Measurements from ENCODE around the gene CC2D2B.
"Not testable (repeated sequence)": the region's sequence is repeated elsewhere in the genome, so short reads cannot be mapped to it uniquely, and the experiment has no call there.

The CC2D2B gene

DNA sequence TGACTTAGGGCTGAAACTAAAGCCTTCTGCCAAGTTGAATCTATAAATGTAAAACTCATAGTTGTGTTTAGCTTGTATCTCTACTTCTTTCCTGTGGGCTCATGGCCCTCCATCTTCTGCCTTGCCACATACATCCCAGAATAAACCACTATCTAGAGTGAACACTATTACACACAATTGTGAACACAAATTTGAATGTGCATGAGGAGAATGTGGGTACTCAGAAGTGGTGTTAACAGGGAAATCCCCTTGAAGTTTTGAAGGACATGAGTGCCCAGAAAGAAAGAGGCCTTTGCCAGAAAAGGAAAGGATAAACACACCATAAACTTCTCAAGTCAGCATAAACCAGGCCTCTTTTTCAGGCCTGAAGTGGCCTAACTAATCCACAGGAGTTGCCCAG lies 115.4 kb downstream of the CC2D2B start:
- no peak for DNase-seq (ENCODE audit: low read depth)

DNA sequence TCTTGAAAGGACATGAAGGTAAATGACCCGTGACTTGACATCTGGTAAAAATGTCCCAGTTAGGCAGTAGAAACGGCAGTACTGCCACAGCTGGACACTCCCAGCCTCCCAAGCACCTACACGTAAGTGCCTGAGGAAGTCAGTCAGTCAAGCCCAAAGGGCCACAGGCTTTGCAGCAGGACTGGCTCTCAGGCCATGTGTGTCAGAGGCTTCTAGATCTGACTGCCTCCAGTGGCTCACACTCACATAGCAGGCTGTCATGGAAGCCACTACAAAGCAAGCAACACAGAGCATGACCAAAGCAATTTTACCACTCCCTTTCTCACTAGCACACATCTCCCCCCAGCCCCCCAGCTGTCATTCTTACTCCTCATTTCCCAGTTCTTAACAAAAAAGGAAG lies 117.8 kb downstream of the CC2D2B start:
- no peak for DNase-seq (ENCODE audit: low read depth)

DNA sequence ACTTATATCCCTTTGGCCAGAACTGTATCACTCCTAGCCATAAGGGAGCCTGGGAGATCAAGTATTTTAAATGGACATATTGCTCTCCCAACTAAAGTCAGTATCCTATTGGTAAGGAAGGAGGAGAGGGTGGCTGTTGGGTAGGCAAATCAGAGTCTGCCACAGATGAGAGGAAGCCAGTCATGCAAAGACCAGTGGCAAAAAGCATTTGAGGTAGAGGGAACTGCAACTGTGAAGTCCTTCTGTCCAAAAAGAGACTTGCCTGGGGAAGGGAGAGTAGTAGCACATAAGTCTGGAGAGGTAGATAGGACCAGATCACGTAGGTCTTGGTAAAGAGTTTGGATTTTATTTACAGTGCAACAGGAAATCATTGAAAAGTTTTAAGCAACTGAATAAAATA lies 126.8 kb downstream of the CC2D2B start:
- DNase-seq (ENCODE audit: low read depth), result no peak

DNA sequence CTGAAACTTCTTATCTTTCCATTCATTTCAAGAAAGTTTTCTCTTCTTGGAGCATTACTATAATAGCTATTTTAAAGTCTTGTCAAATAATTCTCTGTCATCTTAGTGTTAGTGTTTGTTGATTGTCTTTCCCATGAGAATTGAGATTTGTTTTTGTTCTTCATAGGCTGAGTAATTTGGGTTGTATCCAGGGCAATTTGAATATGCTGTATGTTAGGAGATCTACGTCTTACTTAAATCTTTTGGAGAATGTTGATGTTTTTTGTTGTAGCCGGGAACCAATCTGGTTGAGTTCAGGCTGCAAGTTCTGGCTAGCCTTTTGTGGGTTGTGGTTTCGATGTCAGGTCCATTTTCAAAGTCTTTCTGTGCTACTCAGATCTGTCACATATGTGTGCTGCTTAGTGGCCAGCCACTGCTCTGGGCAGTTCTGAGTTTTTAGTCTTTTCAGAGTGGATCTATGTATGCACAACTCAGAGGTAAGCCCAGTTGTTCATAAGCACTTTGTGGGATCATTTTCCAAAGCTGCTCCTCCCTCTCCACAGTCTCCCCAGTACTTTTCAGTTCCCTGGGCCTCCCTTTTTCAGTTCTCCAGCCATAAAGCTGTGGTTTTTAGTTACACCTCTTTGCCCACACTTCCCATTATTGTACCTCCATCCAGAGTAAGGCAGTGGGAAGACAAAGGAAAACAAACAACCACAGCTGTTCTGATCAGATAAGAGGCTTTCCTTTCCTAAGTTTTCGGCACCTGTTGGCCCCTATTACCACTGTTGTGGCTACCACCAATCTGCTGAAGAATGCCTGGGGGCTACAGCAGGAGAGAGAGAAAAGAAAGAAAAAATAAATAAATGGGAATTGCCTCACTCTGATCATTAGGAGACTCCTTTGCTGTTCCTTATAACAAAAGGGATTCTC lies 131.0 kb downstream of the CC2D2B start:
- no peak for DNase-seq (ENCODE audit: low read depth)

DNA sequence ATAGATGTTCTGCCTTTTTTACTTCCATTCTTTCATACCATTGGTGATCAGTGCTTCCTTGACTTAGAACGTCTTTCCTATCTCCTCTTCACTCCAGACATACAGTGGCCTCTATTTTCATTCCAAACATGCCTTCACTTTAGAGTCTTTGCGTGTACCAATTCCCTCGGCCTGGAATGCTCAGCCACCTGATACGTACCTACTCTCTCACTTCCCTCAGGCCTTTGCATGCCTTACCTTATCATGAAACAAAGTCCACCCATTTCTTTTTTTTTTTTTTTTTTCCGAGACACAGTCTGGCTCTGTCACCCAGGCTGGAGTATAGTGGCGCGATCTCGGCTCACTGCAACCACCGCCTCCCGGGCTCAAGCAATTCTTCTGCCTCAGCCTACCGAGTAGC lies 133.4 kb downstream of the CC2D2B start:
- DNase-seq (ENCODE audit: low read depth), result no peak

DNA sequence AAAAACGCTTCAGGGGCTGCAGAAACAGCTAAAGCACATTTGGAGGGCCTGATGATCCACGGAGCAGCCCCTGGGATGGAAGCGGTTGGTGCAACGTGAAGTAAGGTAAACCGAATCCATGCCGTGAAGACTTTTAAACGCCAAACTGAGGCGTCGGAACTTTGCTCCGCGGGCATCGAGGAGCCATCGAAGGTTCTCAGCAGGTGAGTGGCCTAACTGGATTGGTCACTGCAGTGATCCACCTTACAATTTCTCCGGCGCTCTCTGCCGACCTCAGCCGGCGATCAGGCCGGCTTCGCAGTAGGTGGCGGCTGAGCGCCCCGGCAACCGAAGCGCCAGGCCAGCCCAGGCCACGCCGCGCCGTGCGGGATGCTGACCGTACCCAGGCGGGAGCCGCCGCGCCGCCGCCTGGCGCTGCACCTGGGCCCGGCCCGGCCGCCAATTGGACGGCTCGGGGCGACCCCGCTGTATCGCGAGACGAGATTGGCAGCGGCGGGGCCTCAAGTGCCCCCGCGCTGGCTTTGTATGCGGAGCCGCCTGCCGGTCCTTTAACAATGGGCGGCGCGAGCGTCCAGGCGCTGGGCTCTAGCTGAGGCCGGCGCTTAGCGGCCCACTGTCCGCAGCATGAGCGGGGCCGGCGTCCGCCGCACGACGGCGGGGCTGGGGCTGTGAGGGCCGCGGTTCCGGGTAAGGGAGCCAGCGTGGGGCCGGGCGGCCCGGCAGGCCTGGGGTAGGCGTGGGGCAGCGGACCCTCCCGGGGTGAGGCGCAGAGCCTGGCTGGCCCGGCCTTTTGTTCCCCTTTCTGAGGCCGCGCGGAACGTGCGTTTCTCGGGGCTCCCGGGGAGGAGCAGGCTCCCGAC lies 135.5 kb downstream of the CC2D2B start, which contains the start of gene CCNJ:
TSS of gene CCNJ (plus strand) at position 551 of the 860 bp plus-strand sequence. CDS start 811 bp downstream, outside the sequence.
- DNase-seq (ENCODE audit: low read depth), result peak; percentile 73

DNA sequence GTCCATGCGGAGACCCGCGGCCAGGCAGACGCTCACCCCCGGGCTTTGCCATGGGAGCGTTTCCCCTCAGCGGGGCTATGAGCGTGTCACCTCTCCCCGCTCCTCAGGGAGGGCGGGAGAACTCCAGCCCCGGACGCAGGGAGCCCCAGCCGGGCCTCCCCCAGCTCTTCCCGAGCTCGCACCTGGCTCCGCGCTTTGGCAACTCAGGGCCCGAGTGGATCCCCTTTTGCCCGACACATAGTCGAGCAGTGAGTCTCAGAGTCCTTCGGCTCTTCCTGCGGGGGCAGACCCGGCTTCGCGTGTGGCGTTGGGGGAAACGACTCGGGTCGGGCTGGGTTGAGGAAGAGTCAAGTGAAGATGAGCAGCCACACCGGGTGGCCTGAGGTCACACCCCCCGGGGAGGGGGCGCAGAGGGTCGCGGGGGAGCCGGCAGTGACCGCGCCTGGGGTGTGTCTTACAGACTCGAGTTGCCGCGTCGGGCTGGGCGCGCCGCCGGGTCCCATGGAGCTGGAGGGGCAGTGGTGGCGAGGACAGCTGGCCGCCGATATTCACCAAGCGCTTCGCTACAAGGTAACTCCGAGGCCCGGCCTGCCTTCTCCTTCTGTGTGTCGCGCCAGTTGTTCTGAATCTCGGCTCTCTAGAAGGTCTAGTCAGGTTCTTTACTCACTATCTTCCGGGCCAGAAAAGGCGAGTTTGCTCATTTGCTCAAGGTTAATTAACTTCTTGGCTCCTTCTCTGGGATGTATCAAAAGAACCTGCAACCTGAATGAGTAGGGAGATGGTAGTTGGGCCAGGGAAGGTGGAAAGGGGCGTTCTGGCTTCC lies 136.3 kb downstream of the CC2D2B start:
- peak; percentile 31 for DNase-seq (ENCODE audit: low read depth)

DNA sequence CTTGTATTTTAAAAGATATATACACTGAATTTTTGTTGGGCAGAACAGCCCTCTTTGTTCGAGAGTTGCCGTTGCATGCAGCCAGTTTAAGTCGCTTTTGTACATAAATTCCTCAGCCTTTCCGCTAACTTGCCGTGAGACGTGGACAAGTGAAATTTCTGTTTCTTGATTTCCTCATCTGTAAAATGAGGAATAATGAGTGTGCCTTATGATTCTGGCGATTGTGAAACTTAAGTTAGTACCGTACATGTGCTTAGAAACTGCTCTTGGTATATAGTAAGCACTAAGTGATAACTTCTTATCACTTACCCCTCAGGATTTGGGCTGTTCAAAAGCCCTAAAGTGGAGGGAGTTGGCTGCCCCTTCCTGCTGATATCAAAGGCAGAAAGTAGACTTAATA lies 137.0 kb downstream of the CC2D2B start:
- no peak for DNase-seq (ENCODE audit: low read depth)

DNA sequence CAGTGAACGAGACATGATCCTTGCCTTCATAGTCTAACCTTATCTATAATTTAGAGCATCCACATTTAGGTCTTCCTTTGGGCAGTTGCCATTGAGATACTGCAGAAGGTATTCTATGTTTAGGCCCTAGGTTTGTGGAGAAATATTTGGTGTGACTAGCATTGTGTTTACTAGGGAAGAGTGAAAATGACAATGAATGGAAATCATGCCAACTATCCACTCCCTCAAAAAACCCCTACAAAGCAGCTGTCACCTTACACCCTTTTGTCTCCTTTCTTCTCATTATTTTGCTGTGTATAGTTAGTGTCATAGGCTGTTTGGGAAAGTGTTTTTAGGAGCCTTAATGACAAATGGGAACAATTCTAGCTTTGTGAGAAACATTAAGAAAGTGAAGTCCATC lies 138.8 kb downstream of the CC2D2B start:
- no peak for DNase-seq (ENCODE audit: low read depth)

DNA sequence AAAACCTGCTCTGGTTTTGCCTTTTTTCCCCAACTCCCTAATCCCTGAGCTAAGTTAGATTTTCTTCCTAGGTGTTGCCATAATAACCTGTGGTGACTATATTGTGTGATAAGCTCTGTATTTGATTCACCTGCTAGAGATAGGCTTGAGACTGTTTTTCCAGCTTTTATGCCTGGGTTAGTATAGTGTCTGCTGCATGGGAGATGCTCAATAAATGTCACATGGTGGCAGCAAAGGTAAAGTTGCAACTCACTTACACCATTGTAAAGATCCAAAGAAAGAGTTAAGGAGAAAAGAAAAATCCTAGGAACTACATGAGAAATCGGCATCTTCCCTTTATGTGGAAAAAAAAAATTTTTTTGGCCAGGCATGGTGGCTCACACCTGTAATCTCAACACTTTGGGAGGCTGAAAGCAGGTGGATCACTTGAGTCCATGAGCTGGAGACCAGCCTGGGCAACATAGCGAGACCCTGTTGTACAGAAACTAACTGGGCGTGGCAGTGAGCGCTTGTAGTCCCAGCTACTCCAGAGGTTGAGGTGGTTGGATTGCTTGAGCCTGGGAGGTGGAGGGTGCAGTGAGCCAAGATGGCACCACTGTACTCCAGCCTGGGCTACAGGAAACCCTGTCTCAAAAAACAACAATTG lies 139.4 kb downstream of the CC2D2B start:
- DNase-seq (ENCODE audit: low read depth), result no peak

DNA sequence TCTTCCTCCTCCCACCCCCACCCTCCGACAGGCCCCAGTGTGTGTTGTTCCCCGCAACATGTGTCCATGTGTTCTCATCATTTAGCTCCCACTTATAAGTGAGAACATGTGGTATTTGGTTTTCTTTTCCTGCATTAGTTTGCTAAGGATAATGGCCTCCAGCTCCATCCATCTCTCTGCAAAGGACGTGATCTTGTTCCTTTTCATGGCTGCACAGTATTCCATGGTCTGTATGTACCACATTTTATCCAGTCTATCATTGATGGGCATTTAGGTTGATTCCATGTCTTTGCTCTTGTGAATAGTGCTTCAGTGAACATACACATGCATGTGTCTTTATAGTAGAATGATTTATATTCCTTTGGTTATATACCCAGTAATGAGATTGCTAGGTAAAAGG lies 140.2 kb downstream of the CC2D2B start:
- not testable (repeated sequence) for DNase-seq (ENCODE audit: low read depth)

DNA sequence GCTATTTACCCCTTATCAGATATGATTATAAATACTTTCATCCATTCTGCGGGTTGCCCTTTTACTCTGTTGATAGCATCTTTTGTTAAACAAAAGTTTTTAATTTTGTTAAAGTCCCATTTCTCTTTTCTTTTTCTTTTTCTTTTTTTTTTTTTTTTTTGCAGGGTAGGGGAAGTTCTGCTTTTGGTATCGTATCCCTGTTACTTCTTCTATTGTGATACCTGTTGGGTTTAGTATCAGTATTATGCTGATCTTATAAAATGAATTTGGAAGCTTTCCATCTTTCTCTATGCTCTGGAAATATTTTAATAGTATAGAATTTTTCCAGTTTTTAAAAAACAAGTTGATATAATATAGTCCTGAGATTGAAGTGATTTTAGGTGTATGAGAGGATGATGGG lies 141.6 kb downstream of the CC2D2B start:
- no peak for DNase-seq (ENCODE audit: low read depth)

DNA sequence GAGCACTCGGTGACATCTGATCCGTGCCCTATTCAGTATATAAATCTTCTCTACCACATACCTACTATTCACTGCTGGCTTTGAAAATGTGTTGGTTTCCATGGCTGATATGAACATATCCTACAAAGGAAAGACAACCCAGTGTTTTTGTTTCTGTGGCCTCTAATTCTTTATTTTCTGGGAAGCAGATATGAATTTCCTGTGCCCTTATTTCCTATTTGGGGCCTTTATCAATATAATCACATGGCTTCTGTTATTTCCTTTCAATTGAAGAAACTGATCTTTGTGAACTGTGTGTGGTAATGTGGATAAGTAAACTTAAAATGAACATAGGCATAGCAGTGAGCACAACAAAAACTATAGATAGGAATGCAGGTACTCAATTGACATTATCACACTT lies 146.2 kb downstream of the CC2D2B start:
- no peak for DNase-seq (ENCODE audit: low read depth)

DNA sequence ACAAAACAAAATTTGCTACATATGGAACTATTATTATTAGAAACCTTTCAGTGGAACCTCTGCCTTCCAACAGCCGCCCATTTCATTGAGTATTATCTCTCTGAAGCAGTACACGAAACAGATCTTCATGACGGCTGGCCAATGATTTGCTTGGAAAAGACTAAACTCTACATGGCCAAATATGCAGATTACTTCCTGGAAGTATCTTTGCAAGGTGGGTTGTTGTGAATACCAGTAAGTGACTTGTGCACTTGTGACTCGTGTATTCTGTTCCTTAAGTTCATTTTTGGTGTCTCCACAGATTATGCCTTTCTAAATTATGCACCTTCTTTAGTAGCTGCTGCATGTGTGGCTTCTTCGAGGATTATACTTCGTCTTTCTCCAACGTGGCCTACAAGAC lies 149.0 kb downstream of the CC2D2B start:
- no peak for DNase-seq (ENCODE audit: low read depth)

DNA sequence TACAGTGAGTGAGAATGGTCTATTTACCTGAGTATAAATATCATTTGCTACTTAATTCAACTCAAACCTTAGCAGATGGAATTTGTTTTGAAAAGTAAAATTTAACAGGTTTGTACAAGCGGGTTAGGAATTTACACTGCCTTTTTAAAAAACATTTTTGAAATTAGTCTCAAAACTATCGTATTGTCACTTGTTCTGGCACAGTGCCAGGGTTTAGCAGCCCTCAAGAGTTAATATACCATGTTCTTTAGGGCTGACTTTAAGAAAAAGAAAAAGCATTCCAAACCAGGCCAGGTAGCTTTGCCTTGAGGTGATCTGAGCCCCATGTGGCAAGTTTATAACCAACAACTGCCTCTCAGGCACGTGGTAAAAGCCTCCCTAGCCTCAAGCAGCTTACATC lies 153.5 kb downstream of the CC2D2B start:
- DNase-seq (ENCODE audit: low read depth), result no peak

DNA sequence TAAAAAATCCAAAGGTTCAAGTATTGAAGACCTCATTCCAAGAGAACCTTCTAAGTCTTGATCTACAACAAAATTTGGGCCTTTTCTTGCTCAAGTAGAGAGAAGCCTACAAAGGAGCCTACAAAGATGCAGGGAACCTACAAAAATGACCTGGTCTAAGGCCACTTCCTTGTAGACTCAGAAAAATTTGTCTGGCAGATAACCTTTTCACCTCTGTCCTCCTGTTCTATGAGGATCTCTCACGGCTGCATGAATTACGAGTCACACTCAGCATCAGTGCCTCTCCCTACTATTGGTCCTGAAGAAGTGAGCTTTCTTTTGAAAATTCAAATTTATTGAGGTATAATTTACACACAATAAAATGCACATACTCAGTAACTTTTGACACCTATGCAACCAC lies 164.9 kb downstream of the CC2D2B start:
- DNase-seq (ENCODE audit: low read depth), result no peak

DNA sequence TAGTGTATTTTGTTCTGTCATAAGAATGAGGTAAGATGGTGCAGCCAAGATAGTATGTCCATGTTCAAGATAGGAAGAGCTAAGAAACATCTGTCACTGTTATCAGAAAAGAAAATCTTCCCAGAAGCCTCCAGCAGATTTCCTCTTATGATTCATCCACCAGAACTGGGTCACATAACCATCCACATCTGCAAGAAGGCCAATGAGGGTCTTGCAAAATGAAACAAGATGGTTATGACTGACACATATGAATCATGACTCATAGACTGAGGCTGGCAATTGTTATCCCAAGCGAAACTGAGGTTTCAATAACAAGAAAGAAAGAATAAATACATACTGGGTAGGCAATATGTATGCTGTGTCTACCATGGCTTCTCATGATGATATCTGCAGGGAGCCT lies 165.9 kb downstream of the CC2D2B start:
- DNase-seq (ENCODE audit: low read depth), result no peak

DNA sequence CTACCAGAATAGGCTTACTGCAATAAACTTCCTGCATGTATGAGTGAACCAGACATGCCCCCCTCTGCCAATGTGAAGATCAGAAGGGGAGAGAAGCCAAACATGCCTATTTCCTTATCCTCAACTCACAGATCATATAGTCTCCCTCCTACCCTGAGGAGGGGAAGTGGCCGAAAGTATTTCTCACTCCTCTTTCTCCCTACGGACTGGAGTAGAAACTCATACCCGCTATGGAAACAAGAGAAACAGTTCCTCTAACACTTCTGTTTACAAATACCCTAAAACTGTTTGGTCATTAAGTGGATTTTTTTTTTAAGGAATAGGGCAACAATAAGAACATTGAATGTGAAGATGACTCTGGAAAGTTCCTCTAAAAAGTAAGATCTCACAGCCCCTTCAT lies 167.0 kb downstream of the CC2D2B start:
- no peak for DNase-seq (ENCODE audit: low read depth)

DNA sequence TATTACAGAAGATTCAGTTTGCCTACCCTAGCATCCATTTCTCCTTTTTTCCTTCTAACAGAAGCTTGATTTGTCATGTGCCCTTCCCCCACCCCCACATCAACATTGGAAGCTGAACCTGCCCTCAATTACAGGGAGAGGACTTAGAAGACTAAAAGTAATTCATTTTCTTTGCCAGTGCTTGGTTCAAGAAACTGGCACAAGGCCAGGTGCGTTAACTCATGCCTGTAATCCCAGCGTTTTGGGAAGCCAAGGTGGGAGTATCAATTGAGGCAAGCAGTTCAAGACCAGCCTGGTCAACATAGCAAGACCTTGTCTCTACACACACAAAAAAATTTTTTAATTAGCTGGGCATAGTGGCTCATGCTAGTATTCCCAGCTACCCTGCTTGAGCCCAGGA lies 168.2 kb downstream of the CC2D2B start:
- no peak for DNase-seq (ENCODE audit: low read depth)

DNA sequence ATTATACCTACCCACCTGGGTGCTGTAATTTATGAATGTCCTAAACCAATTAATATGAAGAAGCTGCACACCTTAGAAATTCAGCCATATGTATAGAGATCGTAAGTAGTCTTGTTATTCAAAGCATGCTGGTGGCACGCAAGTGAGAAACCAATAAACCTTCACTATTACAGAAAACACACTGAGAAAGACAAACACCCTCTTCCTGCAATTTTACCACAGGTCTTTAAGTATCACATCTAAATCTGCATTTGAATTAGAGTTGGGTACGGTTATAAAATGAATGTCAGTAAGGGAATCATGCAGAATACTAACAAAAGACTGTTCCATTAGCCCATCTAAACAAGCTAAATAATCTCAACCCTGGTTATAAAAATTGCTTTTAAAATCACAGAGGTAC lies 169.4 kb downstream of the CC2D2B start:
- DNase-seq (ENCODE audit: low read depth), result no peak

DNA sequence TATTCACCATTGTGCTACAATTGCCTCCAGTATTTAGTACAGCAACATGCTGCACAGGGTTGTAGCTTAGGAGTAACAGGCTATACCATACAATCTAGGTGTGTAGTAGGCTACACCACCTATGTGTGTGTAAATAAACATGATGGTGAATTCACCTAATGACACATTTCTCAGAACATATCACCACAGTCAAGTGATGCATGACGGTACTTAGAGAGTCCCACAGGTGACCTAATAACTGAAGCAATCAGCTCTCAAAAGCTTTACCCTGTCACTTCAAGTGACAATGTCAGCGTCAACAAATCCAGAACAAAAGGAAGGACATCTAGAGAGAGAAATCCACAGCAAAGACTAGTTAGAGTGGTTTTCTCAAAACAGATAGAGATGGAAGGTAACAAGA lies 174.4 kb downstream of the CC2D2B start:
- no peak for DNase-seq (ENCODE audit: low read depth)

Measured in activated T-helper 9 cell treated with anti-CD3 and anti-CD28 coated beads, Interleukin-2, amount 50 U/mL, for 16 hours (primary cell).